Neural progenitor cell (in vitro differentiated cells): ENCODE results near the gene HPSE2. TPM values are rescaled to one million over a fixed set of nuclear protein-coding genes. Genes with fewer than 3 reads are reported as not detected.

Experiments
- DNase-seq: peaks from one replicate; pipeline ENCODE4 v3.0.0-alpha.2; 2016; ENCODE audit warnings: low spot score
- H2AFZ ChIP-seq: fragments of 200-600 bp; sonication (generic); replicated peaks from 2 replicates; pipeline ENCODE4 v1.6.1; 2016; ENCODE audit warnings: antibody characterized with exemption
- H3F3A ChIP-seq: fragments of 200-600 bp; sonication (generic); 2 replicates; pipeline ENCODE4 v1.6.1; 2016; ENCODE audit warnings: antibody characterized with exemption, low read depth
- H3K27ac ChIP-seq: fragments of 200-600 bp; sonication (generic); 2 replicates; pipeline ENCODE4 v1.5.1; 2016; ENCODE audit warnings: mild to moderate bottlenecking
- H3K27me3 ChIP-seq: fragments of 200-600 bp; sonication (generic); 2 replicates; pipeline ENCODE4 v1.6.1; 2016; ENCODE audit warnings: mild to moderate bottlenecking, moderate library complexity
- H3K36me3 ChIP-seq: fragments of 200-600 bp; sonication (generic); 2 replicates; pipeline ENCODE4 v1.5.1; 2016
- H3K4me1 ChIP-seq: fragments of 200-600 bp; sonication (generic); 2 replicates; pipeline ENCODE4 v1.6.1; 2016; ENCODE audit warnings: mixed run types
- H3K4me2 ChIP-seq: fragments of 200-600 bp; sonication (generic); 2 replicates; pipeline ENCODE4 v1.6.1; 2016
- H3K4me3 ChIP-seq: fragments of 200-600 bp; sonication (generic); 2 replicates; pipeline ENCODE4 v1.5.1; 2016
- H3K79me2 ChIP-seq: fragments of 200-600 bp; sonication (generic); 2 replicates; pipeline ENCODE4 v1.6.1; 2016; ENCODE audit warnings: low read depth
- H3K9ac ChIP-seq: fragments of 200-600 bp; sonication (generic); 2 replicates; pipeline ENCODE4 v1.6.1; 2016
- H3K9me3 ChIP-seq: fragments of 200-600 bp; sonication (generic); 2 replicates; pipeline ENCODE4 v1.5.1; 2016; ENCODE audit warnings: low read depth
- H4K20me1 ChIP-seq: fragments of 200-600 bp; sonication (generic); 2 replicates; pipeline ENCODE4 v1.6.1; 2016; ENCODE audit warnings: low read depth
- H3K27ac Mint-ChIP-seq: 3 replicates; pipeline ENCODE4 v1.8.0; 2021; ENCODE audit warnings: mixed read lengths
- H3K27me3 Mint-ChIP-seq: 2 replicates; pipeline ENCODE4 v1.8.0; 2022; ENCODE audit warnings: low read depth, mild to moderate bottlenecking, inconsistent platforms, moderate library complexity, mixed read lengths; ENCODE audit not compliant: insufficient read depth
- H3K36me3 Mint-ChIP-seq: 3 replicates; pipeline ENCODE4 v1.8.0; 2021; ENCODE audit warnings: mixed read lengths
- H3K4me1 Mint-ChIP-seq: 3 replicates; pipeline ENCODE4 v1.8.0; 2021; ENCODE audit warnings: mixed read lengths
- H3K4me3 Mint-ChIP-seq: 3 replicates; pipeline ENCODE4 v1.8.0; 2021; ENCODE audit warnings: mild to moderate bottlenecking, moderate library complexity, mixed read lengths
- H3K9me3 Mint-ChIP-seq: 3 replicates; pipeline ENCODE4 v1.8.0; 2020; ENCODE audit warnings: mixed read lengths
- EZH2 ChIP-seq: fragments of 200-600 bp; sonication (generic); IDR thresholded peaks from 2 replicates; pipeline ENCODE4 v1.6.1; 2017; ENCODE audit warnings: antibody characterized with exemption, mild to moderate bottlenecking, moderate library complexity
- EZH2phosphoT487 ChIP-seq: fragments of 200-600 bp; sonication (generic); IDR thresholded peaks from 2 replicates; pipeline ENCODE4 v1.6.1; 2017; ENCODE audit warnings: antibody characterized with exemption
- total RNA-seq: library from RNA; depleted of rRNA; stranded (reverse); fragments of >200 nt; gene quantifications from 2 replicates; pipeline ENCODE4 v1.2.3, GENCODE V29; 2015; ENCODE audit warnings: low replicate concordance
- TF ChIP-seq, protein P1 (sequence below): fragments of 200-600 bp; sonication (generic); IDR thresholded peaks from 2 replicates; pipeline ENCODE4 v1.5.1; 2017; ENCODE audit warnings: antibody characterized with exemption, mild to moderate bottlenecking

Gene HPSE2
- total RNA-seq, 1 donor from 2014 or later: 3.4 TPM

DNA sequence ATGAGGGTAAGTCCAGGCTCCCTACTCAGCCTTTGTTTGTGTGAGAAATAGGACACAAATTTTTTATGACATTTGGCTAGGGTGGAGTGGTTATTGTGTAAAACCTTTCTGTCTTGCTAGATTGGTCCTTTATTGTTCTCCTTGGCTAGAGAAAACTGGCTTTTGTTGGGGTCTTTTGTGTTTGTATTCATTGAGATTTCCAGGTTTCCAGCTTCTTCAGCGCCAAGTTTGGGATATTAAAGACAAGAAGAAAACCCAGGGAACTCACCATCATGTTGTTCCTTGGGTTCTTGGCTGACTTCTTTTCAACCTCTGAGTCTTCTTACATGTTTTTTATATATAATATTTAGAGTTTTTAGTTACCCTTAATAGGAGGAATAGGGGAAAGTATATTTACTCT, 310.0 kb downstream of the HPSE2 start:
- Histone ChIP-seq H3K9ac (no peak overlapping the region), H3F3A (no peaks in the 10 kb centered on the region), H3K79me2 (no peaks in the 10 kb centered on the region), H3K27ac (no peak overlapping the region), H2AFZ (no peak overlapping the region), H3K4me2 (no peak overlapping the region), H3K4me3 (no peak overlapping the region), H3K36me3 (no peaks in the 10 kb centered on the region), H3K27me3 (no peaks in the 10 kb centered on the region), H3K4me1 (peaks cover 6% of the 10 kb centered on the region), H4K20me1 (no peaks in the 10 kb centered on the region), H3K9me3 (no peaks in the 10 kb centered on the region)
- DNase-seq: no peak
- Mint-ChIP-seq H3K36me3 (no peaks in the 10 kb centered on the region), H3K27me3 (no peaks in the 10 kb centered on the region), H3K27ac (no peak overlapping the region), H3K4me3 (no peak overlapping the region), H3K9me3 (no peaks in the 10 kb centered on the region), H3K4me1 (peaks cover 2% of the 10 kb centered on the region)
- TF ChIP-seq EZH2phosphoT487: no peak
- TF ChIP-seq, protein P1, sequence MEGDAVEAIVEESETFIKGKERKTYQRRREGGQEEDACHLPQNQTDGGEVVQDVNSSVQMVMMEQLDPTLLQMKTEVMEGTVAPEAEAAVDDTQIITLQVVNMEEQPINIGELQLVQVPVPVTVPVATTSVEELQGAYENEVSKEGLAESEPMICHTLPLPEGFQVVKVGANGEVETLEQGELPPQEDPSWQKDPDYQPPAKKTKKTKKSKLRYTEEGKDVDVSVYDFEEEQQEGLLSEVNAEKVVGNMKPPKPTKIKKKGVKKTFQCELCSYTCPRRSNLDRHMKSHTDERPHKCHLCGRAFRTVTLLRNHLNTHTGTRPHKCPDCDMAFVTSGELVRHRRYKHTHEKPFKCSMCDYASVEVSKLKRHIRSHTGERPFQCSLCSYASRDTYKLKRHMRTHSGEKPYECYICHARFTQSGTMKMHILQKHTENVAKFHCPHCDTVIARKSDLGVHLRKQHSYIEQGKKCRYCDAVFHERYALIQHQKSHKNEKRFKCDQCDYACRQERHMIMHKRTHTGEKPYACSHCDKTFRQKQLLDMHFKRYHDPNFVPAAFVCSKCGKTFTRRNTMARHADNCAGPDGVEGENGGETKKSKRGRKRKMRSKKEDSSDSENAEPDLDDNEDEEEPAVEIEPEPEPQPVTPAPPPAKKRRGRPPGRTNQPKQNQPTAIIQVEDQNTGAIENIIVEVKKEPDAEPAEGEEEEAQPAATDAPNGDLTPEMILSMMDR: no peak
- no peak for TF ChIP-seq EZH2

DNA sequence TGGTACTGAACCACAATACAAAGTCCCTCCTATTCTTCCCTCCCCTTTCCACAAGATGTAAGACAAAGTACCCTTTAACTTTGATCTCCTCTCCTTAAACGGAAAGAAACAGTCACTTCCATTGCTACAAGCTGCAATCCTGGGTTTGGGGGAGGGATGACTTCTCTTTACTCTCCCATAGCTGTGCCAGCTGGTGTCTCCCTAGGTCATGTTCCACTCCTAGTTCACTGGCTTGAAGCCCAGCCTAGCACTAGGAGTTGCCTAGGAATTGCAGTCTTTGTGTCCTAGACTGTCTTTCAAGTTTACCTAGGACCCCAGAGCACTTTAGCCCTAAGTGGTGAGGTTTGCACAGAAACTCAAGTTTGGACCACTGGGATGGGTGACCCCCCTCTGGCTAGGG, 311.1 kb downstream of the HPSE2 start:
- Histone ChIP-seq H3K79me2 (no peaks in the 10 kb centered on the region), H3K9ac (no peak overlapping the region), H3K36me3 (no peaks in the 10 kb centered on the region), H3K27me3 (no peaks in the 10 kb centered on the region), H3K9me3 (no peaks in the 10 kb centered on the region), H3K4me1 (peaks cover 6% of the 10 kb centered on the region), H3K4me2 (no peak overlapping the region), H3F3A (no peaks in the 10 kb centered on the region), H4K20me1 (no peaks in the 10 kb centered on the region), H3K27ac (no peak overlapping the region), H3K4me3 (no peak overlapping the region), H2AFZ (no peak overlapping the region)
- Mint-ChIP-seq H3K4me3 (no peak overlapping the region), H3K9me3 (no peaks in the 10 kb centered on the region), H3K36me3 (no peaks in the 10 kb centered on the region), H3K27ac (no peak overlapping the region), H3K4me1 (peaks cover 2% of the 10 kb centered on the region), H3K27me3 (no peaks in the 10 kb centered on the region)
- DNase-seq: no peak
- TF ChIP-seq, protein P1: no peak

DNA sequence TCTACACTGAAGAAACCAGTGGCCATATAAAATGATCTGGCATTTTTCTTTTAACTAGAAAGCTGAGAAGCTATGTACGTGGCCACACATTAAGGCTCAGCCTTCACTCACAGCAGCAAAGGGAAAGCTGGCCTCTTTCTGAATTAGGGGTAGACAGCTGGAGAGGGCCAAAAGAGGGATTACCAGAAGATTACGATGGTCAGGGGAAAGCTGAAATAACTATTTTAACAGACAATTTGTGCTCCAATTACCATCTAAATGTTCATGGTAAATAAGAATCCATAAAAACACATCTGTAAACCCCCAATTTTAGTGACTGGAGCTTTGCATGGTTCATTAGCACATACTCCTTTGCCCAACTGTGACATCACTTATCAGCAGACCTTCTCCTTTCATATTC, 314.3 kb downstream of the HPSE2 start:
- Histone ChIP-seq H3K4me3 (no peak overlapping the region), H3K27me3 (no peaks in the 10 kb centered on the region), H2AFZ (no peak overlapping the region), H3K4me2 (no peak overlapping the region), H3K9ac (no peak overlapping the region), H3F3A (no peaks in the 10 kb centered on the region), H3K79me2 (no peaks in the 10 kb centered on the region), H3K4me1 (peaks cover 6% of the 10 kb centered on the region), H3K9me3 (no peaks in the 10 kb centered on the region), H3K27ac (no peak overlapping the region), H3K36me3 (no peaks in the 10 kb centered on the region), H4K20me1 (no peaks in the 10 kb centered on the region)
- no peak for DNase-seq
- no peaks in the 10 kb centered on the region for H3K36me3 Mint-ChIP-seq
- TF ChIP-seq, protein P1: no peak
- TF ChIP-seq EZH2: no peak
- no peak for TF ChIP-seq EZH2phosphoT487
- H3K4me1 Mint-ChIP-seq: peaks cover 2% of the 10 kb centered on the region
- H3K9me3 Mint-ChIP-seq: no peaks in the 10 kb centered on the region
- no peak overlapping the region for H3K4me3 Mint-ChIP-seq
- no peaks in the 10 kb centered on the region for H3K27me3 Mint-ChIP-seq
- no peak overlapping the region for H3K27ac Mint-ChIP-seq

DNA sequence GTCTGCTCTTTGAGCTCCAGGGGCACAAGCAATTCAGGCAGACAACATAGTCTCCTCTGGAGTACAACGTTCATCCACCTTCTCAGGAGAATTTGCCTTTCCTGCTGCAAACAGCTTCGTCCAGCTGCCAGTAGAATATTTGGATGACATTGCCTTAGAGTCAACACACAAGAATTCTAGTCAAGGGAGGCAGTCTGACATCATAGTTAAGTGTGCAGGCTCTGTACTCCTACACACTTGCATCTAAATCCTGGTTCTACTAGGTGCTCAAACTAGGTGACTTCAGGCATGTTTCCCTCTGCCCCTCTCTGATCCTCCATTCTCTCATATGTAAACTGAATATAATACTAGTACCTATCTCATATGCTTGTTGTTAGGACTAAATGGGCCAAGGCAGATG, 314.8 kb downstream of the HPSE2 start:
- peaks cover 2% of the 10 kb centered on the region for H3K4me1 Mint-ChIP-seq

More for the DNA sequence above, 314.8 kb downstream of the HPSE2 start:
- no peak overlapping the region for H3K4me2 ChIP-seq
- H3K27ac ChIP-seq: no peak overlapping the region
- Mint-ChIP-seq H3K9me3 (no peaks in the 10 kb centered on the region), H3K36me3 (no peaks in the 10 kb centered on the region), H3K27me3 (no peaks in the 10 kb centered on the region), H3K27ac (no peak overlapping the region), H3K4me3 (no peak overlapping the region)
- no peaks in the 10 kb centered on the region for H4K20me1 ChIP-seq
- no peaks in the 10 kb centered on the region for H3K27me3 ChIP-seq
- H3F3A ChIP-seq: no peaks in the 10 kb centered on the region
- H3K36me3 ChIP-seq: no peaks in the 10 kb centered on the region
- no peaks in the 10 kb centered on the region for H3K79me2 ChIP-seq
- DNase-seq: no peak
- H3K9ac ChIP-seq: no peak overlapping the region
- no peak overlapping the region for H2AFZ ChIP-seq
- no peak overlapping the region for H3K4me3 ChIP-seq
- peaks cover 6% of the 10 kb centered on the region for H3K4me1 ChIP-seq
- TF ChIP-seq, protein P1: no peak
- TF ChIP-seq EZH2: no peak
- no peak for TF ChIP-seq EZH2phosphoT487
- H3K9me3 ChIP-seq: no peaks in the 10 kb centered on the region
